ENCODE data around the gene LPIN3.

Gene LPIN3

GRCh38 chr20:41308290-41308711 lies 32.3 kb upstream of the LPIN3 start:
- TF ChIP-seq TCF12 (IDR thresholded peaks at IDR 0.05; ENCODE audit: low read depth): no peak
- TF ChIP-seq, protein P1, sequence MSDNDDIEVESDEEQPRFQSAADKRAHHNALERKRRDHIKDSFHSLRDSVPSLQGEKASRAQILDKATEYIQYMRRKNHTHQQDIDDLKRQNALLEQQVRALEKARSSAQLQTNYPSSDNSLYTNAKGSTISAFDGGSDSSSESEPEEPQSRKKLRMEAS (IDR thresholded peaks at IDR 0.05): no peak
- no peak for TF ChIP-seq EP300 (IDR thresholded peaks at IDR 0.05; ENCODE audit: borderline replicate concordance)
- TF ChIP-seq NFIC (IDR thresholded peaks at IDR 0.05): no peak
- TF ChIP-seq TAF1 (IDR thresholded peaks at IDR 0.05; ENCODE audit: low read depth): no peak
- TF ChIP-seq CREB1 (IDR thresholded peaks at IDR 0.05; ENCODE audit: low read depth): no peak
- TF ChIP-seq CEBPB (IDR thresholded peaks at IDR 0.05): no peak
- TF ChIP-seq ZBTB7A (IDR thresholded peaks at IDR 0.05; ENCODE audit: low read depth): no peak
- no peak for TF ChIP-seq TEAD4 (IDR thresholded peaks at IDR 0.05)
- no peak for TF ChIP-seq REST (IDR thresholded peaks at IDR 0.05; ENCODE audit: low read depth)
- TF ChIP-seq YY1 (IDR thresholded peaks at IDR 0.05; ENCODE audit: low read depth): no peak
- TF ChIP-seq RAD21 (IDR thresholded peaks at IDR 0.05; ENCODE audit: low read depth): no peak

GRCh38 chr20:41308726-41309413 lies 31.8 kb upstream of the LPIN3 start:
- TF ChIP-seq, protein P1 (IDR thresholded peaks at IDR 0.05): no peak
- TF ChIP-seq YY1 (IDR thresholded peaks at IDR 0.05; ENCODE audit: low read depth): no peak
- no peak for TF ChIP-seq TCF12 (IDR thresholded peaks at IDR 0.05; ENCODE audit: low read depth)
- TF ChIP-seq TAF1 (IDR thresholded peaks at IDR 0.05; ENCODE audit: low read depth): no peak
- TF ChIP-seq EP300 (IDR thresholded peaks at IDR 0.05; ENCODE audit: borderline replicate concordance): no peak
- TF ChIP-seq ZBTB7A (IDR thresholded peaks at IDR 0.05; ENCODE audit: low read depth): no peak
- TF ChIP-seq RAD21 (IDR thresholded peaks at IDR 0.05; ENCODE audit: low read depth): no peak
- no peak for TF ChIP-seq TEAD4 (IDR thresholded peaks at IDR 0.05)
- no peak for TF ChIP-seq CREB1 (IDR thresholded peaks at IDR 0.05; ENCODE audit: low read depth)
- no peak for TF ChIP-seq REST (IDR thresholded peaks at IDR 0.05; ENCODE audit: low read depth)
- TF ChIP-seq CEBPB (IDR thresholded peaks at IDR 0.05): no peak
- TF ChIP-seq EGR1 (IDR thresholded peaks at IDR 0.05): no peak
- no peak for TF ChIP-seq NFIC (IDR thresholded peaks at IDR 0.05)
- TF ChIP-seq FOXM1 (IDR thresholded peaks at IDR 0.05; ENCODE audit: borderline replicate concordance, low read depth): no peak

DNA sequence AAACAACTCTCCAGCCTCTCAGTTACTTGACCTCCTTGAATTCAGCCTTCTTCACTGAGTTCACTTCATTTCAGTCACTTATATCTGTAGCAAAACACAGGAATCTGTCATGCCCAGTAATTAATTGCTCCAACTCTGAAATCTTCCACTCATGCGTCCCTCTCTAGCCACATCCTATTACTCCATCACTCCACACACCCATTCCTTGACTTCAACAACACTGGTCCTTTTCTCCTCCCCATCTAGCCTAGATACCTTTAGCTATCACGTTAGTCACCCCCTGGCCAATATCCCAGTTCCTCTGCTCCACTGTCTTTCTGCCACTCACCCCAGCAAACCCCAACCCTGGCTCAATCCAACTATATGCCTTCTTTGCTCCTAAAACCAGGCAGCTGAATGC lies 30.8 kb upstream of the LPIN3 start:
- no peak for TF ChIP-seq ZBTB7A (IDR thresholded peaks at IDR 0.05; ENCODE audit: low read depth)
- TF ChIP-seq TAF1 (IDR thresholded peaks at IDR 0.05; ENCODE audit: low read depth): no peak
- TF ChIP-seq RAD21 (IDR thresholded peaks at IDR 0.05; ENCODE audit: low read depth): no peak
- no peak for TF ChIP-seq EGR1 (IDR thresholded peaks at IDR 0.05)
- no peak for TF ChIP-seq CREB1 (IDR thresholded peaks at IDR 0.05; ENCODE audit: low read depth)
- TF ChIP-seq YY1 (IDR thresholded peaks at IDR 0.05; ENCODE audit: low read depth): no peak
- TF ChIP-seq, protein P1 (IDR thresholded peaks at IDR 0.05): no peak
- TF ChIP-seq CEBPB (IDR thresholded peaks at IDR 0.05): no peak
- TF ChIP-seq REST (IDR thresholded peaks at IDR 0.05; ENCODE audit: low read depth): no peak
- no peak for TF ChIP-seq NFIC (IDR thresholded peaks at IDR 0.05)
- TF ChIP-seq TEAD4 (IDR thresholded peaks at IDR 0.05): no peak
- TF ChIP-seq TCF12 (IDR thresholded peaks at IDR 0.05; ENCODE audit: low read depth): no peak
- no peak for TF ChIP-seq FOXM1 (IDR thresholded peaks at IDR 0.05; ENCODE audit: borderline replicate concordance, low read depth)
- TF ChIP-seq EP300 (IDR thresholded peaks at IDR 0.05; ENCODE audit: borderline replicate concordance): no peak
- TF ChIP-seq, protein P2, sequence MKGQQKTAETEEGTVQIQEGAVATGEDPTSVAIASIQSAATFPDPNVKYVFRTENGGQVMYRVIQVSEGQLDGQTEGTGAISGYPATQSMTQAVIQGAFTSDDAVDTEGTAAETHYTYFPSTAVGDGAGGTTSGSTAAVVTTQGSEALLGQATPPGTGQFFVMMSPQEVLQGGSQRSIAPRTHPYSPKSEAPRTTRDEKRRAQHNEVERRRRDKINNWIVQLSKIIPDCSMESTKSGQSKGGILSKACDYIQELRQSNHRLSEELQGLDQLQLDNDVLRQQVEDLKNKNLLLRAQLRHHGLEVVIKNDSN (IDR thresholded peaks at IDR 0.05): no peak

DNA sequence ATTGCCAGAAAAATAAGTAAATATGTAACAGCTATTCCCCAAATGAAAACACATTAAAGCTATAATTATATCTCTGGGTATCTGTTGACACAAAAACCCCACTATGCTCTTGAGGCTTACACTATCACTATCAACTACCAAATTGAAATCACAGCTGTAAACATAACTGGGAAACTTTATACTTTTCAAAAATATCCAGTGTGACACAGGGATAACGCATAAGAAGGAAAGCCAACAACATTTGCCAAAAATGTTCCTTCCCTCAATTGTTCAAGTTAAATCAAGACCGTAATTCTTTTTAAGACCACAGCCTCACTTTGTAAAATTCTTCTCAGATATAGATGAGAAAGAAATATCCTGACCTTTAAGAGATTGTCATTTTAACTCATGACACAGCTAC lies 26.2 kb upstream of the LPIN3 start:
- TF ChIP-seq CREB1 (IDR thresholded peaks at IDR 0.05; ENCODE audit: low read depth) (no peak), CEBPB (IDR thresholded peaks at IDR 0.05) (no peak), YY1 (IDR thresholded peaks at IDR 0.05; ENCODE audit: low read depth) (no peak), EP300 (IDR thresholded peaks at IDR 0.05; ENCODE audit: borderline replicate concordance) (no peak), FOXM1 (IDR thresholded peaks at IDR 0.05; ENCODE audit: borderline replicate concordance, low read depth) (no peak), TCF12 (IDR thresholded peaks at IDR 0.05; ENCODE audit: low read depth) (no peak), TEAD4 (IDR thresholded peaks at IDR 0.05) (no peak), EGR1 (IDR thresholded peaks at IDR 0.05) (no peak)
